GM18517 (cell line): ENCODE data around the gene MIGA2.

Experiments
- ATAC-seq: cut with Tn5 transposase; IDR thresholded peaks from one replicate; pipeline ENCODE4 v1.9.1; 2021; ENCODE audit warnings: mild to moderate bottlenecking, moderate library complexity; ENCODE audit not compliant: unreplicated experiment

MIGA2 gene

DNA sequence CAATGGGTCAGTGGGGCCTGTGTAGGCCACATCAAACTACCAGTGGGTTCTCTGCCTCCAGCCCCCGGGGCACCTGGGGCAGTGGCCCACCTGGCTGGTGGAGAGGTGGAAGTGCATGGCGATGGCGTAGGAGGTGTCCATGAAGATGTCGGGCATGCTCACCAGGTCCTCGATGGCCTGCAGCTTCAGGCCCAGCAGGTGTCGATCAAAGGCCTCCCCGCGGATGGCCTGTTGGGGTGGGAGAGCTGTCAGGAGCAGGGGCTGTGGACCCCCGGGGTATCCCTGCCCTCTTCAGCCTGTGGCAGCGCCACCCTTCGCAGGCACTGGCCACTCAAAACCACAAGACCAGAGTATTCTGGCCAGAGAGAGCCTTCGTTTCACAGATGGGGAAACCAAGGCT lies 59.5 kb downstream of the MIGA2 start:
- no peak for ATAC-seq

DNA sequence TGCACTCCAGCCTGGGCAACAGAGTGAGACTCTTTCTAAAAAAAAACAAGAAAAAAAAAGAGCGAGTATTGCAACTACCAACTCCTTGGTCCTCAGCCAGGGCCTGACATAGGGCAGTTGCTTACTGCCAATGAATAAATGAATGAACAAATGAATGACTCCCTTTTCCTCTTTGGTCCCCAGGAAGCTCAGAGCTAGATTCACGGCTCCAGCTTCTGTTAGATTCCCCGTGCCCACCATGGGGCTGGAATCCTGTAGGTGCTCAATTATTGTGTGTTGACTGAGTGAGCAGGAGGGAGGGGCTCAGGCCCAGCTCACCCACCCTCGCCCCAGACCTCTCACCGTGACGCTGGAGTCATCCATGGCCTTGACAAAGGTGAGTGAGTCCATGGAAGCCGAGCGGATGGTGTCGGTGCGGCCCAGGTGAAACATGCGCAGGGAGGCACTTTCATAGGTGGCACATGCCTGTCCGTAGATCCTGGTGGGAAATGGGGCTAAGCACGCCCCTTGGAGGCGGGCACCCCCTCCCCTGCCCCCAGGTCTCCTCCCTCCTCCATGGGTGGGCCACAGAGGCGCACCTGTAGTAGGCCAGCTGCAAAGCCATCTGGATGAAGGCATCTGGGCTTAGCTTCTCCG lies 61.4 kb downstream of the MIGA2 start:
- no peak for ATAC-seq

- no peak for ATAC-seq
Observed at GRCh38 chr9:129098328-129098727, 61.9 kb downstream of the MIGA2 start.

- no peak for ATAC-seq
Observed at GRCh38 chr9:129100383-129101169, 64.2 kb downstream of the MIGA2 start.

DNA sequence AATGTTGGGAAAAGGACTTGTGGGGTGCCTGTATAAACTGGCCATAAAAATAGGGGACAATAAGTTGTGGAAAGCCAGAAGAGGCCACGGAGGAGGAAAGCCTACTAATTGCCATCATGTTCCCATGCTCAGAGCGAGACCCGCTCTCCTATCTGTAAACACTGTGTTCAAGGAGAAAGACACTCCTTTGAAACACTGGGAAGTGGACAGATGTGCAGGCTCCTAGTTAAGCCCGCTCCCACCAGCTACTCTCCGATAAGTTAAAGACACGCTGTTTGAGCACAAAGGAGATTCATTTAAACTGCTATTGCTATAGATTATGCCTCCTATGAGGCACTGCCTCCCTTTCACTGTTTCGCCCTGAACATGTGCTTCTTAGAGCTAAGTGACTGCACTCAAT lies 64.9 kb downstream of the MIGA2 start:
- no peak for ATAC-seq

DNA sequence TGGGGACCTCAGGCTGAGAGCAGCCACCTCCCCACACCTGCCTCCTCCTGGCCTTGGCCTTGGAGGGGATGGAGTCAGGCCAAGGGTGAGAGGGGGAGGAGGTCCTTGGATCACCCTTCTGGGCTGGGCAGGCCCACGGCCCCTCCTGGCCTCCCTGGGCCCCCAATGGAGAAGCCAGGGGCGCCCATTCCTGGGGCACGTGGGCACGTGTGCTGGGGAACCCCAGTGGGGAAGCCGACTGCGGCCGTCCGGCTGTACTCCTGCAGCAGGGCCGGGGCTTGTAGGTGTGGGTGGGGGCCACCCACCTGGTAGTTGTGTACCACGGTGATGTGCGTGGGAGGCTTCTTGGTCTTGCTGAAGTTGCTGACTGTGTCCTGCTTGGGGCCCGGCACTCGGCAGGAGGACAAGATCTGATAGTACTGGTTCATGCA lies 65.7 kb downstream of the MIGA2 start:
- no peak for ATAC-seq

DNA sequence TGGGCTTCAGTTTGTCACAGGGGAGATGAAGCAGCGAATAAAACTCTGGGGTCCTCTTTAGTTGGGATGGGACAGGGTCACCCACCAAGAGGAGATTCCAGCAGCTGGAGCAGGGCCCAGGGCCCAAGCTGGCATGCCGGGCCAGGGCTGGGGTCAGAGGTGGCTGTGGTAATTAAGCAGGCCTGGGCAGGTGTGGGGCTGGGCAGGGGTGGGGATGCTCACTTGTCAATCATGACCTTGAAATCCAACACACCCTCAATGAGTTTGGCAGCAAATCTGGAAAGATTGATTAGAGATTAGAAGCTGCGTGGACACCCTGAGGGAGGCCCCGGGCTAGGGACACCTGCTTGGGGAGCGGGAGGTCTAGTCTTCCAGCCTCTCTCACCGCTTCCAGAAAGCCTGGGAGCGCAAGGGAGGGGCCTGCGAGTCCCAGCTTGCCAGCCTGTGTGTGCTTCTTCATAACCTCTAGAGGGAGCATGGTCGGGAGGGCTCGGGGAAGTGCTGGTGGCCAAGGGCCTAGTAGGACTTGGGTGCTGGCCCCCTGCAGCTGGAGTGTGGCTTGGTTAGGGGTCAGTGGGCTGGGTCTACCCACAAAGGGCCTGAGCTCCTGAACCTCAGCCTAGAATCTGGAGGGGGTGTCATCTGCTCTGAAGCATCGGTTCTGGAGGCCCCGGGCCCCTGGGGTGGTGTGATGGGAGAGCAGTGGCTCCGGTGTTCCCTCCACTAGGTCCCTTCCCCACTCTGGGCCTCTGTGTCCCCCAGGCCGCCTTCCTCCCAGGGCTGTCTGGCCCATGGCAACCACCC lies 66.6 kb downstream of the MIGA2 start:
- no peak for ATAC-seq

DNA sequence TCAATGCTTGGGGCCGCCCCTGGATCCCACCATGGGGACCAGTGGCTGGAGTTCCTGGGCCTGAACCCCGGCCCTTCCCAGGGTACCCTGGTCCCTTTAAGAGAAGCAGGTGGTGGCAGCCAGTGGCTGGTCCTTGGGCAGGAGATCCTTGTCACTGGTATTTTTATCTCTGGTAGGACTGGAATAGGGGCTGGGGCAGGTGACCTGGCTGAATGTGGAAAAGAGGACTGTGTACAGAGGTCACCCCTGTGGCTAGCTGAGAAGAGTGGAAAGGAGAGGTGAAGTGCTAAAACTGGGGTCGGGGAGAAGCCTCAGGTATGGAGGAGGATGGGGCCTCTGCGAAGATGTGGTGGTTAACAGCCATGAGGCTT lies 67.2 kb downstream of the MIGA2 start:
- ATAC-seq = no peak

- no peak for ATAC-seq
Observed at GRCh38 chr9:129104051-129104450, 67.6 kb downstream of the MIGA2 start.

DNA sequence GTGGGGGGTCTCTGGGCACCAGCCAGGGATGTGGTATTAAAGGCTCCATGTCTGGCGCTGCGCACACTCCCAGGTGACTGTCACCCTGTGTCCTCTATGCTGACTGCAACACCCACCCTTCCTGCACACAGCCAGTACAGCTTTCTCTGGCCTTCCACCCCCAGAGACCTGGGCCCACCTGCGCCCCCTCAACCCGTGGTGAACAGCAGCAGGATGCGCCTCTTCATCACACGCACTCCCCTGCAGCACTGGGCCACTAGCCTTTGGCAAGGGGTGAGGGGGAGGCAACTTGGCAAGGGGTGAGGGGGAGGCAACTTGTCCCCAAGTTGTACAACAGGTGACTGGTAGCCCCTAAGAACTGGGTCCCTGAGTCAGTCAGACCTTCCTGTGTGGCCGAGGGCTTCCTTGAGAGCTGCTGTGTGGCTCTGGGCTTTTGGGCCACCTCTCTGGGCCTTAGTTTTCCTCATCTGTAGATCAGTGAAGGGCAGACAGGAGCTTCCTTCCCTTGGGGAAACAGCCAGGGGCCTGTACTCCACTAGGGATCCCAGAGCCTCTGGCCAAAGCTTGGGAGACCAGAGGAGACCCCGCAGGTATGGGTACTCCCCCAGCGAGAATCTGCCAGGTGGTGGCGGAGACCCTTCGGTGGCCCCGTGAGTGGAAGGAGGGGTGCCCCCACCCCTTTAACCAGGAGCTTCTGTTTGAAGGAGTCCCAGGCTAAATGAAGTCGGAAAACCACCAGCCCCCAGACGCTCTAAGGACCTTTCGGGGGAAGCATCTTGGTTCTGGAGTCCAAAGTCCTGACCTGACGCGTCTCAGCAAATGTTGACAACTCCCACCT lies 69.7 kb downstream of the MIGA2 start:
- no peak for ATAC-seq

DNA sequence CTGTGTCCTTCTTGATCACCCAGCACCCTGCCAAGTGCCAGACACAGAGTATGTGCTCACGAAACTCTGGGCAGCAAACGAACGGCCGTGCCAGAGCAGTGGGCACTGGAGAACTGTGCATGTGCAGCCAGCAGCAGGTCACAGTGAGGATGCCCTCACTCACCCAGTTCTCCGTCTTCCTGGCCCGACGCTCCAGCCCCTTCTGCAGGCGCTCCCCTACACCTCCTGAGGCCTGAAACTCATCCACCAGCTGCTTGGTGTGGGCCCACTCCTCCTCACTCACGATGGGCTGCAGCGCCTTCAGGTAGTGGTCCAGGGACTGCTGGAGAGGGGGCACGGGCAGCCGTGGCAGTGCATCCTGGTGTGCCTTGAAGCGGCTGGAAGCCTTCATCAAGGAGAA lies 71.2 kb downstream of the MIGA2 start:
- ATAC-seq = no peak

DNA sequence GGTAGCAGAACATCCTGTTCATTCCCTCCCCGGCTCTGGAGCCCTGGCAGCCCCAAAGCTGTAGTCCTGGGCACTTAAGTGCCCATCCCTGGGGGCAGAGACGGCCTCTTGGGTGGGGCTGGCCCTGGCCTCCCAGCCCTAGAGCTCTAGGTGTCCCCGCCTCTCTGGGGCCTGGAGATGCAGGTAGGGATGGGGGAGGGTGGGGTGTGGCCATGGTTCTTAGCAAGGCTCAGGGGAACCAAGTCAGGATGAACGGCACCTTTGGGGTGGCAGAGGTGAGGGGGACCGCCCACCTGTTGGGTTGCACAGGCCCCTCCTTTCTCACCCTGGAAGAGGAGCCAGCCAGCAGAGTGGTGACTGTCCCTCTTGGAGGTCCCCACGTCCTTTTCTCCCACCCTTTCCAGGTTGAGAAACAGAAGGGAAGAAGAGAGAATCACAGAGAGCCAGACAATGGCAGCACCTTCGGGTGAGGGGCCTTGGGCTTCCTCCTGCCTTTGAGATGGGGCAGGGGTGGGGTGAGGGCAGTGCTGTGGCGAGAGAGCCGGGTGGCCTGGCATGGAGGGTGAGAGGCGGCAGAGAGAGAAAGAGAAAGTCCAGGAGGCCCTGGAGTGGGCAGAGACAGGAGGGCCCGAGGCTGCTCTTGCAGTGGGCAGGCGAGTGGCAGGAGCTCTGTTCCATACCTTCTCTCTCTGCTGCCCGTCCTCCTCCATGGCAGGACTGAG lies 71.8 kb downstream of the MIGA2 start:
- ATAC-seq = no peak

- no peak for ATAC-seq
Observed at GRCh38 chr9:129108805-129109536, 72.5 kb downstream of the MIGA2 start.

- ATAC-seq = no peak
Observed at GRCh38 chr9:129109537-129109903, 73.1 kb downstream of the MIGA2 start.

DNA sequence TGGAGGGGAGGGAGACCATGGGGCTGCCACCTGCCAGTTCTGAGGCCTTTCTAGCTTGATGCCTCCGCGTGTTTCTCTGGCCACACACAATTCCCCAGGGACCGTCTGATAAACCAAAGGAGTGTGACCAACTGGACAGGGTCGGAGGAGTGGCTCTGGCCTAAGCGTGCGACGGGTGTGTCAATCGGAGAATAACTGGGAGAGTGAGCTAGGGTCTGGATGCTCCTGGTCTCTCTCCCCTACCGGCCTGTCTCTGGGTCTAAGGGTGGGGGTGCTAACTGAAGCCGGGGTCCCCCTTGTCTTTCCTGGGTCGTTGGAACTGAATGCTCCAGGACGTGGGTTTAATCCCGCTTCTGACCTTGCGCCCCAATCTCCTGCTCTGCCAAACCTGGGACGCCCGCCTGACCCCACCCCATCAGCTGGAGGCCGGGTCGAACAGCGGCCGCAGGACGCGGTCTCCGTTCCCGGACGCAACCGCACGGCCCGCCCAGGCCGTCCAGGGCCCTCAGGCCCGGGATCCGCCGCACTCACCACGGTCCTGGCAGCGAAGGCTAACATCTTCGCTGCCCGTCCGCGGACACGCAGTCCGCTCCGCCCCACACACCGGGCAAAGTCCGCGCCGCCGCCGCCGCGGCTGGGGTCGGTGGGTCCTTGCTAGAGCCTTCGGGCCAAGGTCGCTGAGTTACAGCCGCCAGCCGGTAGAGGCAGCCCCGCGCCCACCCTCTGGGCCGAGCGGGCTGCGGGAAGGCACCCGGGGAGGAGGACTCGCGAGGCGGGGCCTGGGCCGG lies 73.7 kb downstream of the MIGA2 start:
- ATAC-seq = peak; percentile 26

- peak; percentile 52 for ATAC-seq
Observed at GRCh38 chr9:129110740-129111527, 74.5 kb downstream of the MIGA2 start, which contains the start of the genes CRAT and PTPA. Gene CRAT, minus strand, starts transcription at chr9:129110793. Its CDS starts 284 bp downstream, at chr9:129110509. Gene PTPA, plus strand, starts transcription at chr9:129111415. Its CDS starts 186 bp downstream, at chr9:129111601.

DNA sequence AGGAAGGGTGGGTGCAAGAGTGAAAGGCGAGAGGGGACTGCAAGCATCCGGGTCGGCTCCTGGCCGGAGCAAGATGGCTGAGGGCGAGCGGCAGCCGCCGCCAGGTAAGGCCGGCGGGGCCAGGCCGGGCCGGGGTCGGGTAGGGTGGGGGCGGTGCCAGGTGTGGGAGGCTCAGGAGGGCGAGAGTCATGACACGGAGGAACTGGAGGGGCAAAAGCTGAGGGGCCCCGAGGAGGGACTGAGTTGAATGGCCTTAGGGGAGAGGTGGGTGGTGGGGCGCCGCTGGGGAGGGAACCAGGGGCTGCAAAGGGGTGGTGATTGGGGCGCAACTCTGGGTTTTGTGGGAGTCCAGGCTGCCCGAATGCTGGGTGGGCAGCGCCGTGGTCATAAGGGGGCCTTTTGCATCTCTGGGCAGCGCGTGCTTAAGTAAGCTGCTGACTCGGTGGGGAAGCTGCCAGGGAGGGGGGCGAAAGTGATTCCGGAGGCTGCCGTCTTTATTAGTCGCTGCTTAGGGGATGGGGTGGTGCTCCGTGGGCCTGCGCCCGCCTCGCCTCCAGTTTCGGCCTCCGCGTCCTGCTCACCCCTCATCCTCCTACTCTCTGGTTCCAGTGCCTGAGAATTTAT lies 75.2 kb downstream of the MIGA2 start:
- ATAC-seq = no peak
